HG02763 (cell line): ENCODE measurements around the gene SIL1.
"Not testable (repeated sequence)": the region's sequence is repeated elsewhere in the genome, so short reads cannot be mapped to it uniquely, and the experiment has no call there.

ENCODE experiments used
- ATAC-seq: cut with Tn5 transposase; IDR thresholded peaks from one replicate; pipeline ENCODE4 v1.9.1; 2021; ENCODE audit warnings: mild to moderate bottlenecking, moderate library complexity; ENCODE audit not compliant: unreplicated experiment

SIL1 gene

DNA sequence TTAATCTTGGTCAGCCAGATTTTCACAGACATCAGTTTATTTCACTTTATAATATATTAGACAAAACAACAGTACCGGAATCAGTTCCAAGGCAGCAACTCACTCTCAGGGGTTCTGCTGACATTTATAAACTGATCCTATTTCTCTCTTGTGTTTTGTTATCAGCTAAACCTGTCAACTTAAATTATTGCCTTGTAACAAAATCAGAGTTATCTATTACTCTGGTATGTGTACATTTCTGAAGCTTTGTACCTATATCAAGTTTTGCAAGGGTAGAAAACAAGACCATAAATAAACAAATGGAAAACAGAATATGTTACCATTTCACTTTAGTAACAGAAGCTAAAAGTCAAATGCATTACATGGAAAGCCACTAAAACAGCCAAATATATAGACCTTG, 122.1 kb downstream of the SIL1 start:
- ATAC-seq, result no peak

DNA sequence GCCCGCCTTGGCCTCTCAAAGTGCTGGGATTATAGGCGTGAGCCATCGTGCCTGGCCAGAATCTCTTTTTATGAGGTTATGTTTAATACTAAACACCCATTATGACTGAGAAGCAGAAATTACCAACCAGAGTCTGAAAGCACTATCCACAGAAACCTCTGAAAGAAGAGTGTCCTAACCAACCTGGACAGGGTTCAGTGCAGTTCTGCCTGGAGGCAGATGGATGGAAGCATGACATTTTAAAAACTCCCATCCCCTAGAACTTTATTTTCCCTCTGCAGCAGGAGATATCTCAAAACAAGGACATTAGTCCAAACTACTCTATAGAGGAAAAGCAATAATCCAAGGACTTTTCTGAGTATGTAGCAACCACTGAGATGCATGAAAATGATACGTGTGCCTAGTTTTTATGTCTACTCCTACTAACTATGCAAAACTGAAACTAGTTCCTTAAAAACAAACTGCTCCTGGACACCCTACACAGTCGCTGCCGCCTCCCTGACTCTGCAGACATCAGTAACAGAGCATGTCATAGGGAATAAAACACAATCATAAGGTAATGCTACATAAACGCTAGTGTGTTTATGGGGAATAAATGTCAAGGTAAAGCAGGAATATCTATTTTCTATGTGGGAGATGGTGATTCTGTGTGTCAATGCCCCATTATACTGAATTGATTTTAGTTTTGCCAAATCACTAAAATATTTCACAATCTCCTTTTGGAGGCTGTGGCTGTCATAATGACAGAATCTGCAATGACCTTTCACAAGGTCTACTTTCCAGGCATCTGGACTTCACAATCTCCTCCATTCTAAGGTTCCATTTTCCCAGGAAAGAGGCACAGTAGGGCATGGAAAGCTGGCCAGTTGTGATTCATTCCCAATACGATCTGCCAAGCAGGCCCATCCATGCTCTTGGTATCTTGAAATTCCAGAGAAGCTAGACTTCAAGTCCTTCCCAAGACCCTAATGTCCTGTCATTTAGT, 122.8 kb downstream of the SIL1 start:
- ATAC-seq, result no peak

DNA sequence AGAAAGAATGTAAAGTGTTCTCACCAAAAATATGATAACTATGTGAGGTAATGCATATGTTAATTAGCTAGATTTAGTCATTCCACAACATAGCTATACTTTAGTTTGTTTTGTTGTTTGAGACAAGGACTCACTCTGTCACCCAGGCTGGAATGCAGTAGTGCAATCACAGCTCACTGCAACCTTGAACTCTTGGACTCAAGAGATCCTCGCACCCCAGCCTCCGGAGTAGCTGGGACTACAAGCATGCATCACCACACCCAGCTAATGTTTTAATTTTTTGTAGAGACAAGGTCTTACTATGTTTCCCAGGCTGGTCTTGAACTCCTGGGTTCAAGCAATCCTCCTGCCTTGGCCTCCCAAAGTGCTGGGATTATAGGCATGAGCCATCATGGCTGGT, 124.2 kb downstream of the SIL1 start:
- ATAC-seq, result not testable (repeated sequence)

DNA sequence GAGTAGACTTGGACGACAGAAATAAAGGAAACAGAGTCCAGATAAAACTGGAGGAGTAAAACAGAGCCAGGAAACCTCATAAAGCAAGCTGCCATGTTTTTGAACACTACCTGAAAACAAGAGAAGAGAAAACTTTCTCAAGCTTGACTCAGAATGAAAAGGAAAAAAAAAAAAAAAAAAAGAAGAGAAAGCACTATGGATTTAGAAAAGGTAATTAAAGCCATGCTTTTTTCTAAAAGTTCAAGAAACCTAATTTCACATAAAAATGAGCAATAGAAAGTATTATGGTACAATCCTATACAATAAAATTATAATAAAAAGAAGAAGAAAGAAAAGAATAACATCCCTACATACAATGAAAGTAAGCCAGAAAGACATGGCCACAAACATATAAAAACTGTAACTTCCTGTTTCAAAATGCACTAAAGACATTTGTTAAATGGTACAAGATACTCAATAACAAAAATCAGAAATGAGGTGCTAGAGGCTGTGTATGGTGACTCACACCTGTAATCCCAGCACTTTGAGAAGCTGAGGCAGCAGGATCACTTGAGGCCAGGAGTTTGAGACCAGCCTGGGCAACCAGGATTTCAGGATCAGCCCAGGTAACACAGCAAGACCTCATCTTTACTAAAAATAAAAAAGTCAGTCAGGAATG, 129.5 kb downstream of the SIL1 start:
- ATAC-seq, result no peak

DNA sequence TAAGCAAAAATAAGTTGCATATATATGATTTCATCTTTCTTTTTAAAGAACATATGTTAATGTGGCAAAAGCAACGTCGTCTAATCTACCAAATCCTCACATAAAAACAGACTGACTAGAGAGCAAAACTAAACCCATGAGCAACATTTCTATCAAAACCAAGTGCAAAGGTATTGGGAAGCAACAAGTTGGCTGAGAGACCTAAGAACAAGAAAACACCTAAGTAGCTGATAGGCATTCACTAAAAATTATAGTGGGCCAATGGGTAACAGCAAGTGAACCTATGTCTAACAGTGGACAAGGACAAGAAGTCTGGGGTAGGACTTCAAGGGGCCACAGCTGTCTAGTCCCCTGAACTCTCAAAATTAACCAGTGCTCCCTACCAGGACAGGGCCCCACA, 130.1 kb downstream of the SIL1 start:
- ATAC-seq, result no peak

DNA sequence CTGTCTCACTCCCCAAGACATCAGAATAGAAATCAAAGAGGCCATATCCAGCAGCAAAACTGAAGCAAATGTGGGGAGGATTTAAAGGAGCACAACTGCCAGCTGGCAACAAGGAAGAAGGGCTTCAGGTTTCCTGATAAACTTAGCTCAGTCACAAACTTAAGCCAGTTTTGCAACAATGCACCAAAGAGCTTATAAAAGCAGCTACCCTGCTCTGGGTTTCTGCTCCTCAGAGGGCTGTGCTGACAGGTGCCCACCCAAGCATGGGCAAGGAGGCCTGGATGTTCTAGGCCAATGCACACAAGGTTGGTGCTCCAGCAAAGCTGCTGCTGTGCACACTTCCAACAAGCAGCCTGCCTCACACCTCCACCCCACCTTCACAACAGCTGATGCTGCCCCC, 132.9 kb downstream of the SIL1 start:
- ATAC-seq, result no peak

DNA sequence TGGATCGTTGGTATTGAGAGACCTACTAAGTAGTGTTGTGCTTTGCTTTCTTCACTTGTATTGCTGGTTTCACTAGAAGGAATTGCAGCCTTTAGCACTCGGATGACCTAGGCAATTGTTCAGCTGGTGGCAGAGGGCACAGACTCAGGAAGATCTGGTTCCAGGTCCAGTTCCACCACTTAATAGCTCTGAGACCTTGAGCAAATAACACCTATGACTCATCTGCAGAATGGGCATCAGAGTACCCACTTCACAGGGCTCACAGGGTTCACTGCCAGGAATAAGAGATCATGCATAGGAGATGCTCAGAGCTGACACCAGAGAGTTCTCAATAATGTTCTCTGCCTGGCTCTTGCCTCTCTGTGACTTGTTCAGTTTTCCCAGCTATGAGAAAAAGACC, 133.6 kb downstream of the SIL1 start:
- ATAC-seq, result no peak

DNA sequence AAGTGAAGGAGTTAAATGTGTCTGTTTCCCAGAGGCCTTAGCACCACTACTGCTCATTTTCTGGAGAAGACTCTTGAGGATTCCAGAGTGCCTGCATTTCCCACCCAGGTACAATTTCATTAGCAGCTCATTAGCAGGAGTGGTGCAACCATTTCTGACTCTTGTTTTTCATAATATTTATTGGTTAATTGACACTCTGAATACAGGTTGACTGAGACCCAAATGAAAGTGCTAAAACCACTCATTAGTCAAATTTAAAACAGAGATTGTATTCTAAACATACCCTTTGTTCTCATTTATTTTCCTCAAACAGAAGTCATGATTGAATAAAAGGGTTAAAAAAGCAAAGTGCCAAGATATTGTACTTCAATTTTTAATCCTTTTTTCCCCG, 134.5 kb downstream of the SIL1 start:
- ATAC-seq, result no peak

DNA sequence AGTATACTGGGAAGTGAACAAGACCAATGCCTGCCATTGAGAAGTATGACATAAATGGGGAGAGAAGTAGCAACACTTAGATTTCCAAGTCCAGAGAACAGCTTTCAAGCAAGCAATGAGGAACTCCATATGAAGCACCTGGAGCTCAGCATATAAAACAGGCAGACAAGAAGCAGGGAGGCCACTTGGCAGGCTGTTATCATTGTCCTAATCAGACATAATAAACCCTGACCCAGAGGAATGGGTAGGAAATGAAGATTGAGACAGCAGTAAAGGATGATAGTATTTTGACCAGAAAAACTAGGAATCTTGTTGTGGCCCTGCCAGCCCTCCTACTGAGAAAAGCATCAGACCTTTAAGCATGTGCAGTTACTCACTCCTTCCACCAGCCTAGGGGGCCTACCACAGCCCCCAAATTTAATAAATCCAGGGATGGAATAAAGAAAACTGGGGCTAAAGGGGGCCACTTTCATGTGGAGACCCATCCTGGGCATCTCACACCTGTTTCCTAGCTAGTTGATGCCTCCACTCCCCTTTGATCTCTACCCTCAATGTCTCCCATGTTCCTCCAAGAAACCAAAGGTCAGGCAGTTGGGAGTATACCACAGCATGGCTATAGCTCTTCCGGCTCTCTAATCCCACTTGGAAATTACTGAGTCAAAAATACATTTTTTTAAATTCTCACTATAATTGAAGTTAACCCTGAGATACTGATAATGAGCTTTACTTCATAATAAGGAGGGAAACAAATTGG, 135.1 kb downstream of the SIL1 start:
- ATAC-seq, result no peak

DNA sequence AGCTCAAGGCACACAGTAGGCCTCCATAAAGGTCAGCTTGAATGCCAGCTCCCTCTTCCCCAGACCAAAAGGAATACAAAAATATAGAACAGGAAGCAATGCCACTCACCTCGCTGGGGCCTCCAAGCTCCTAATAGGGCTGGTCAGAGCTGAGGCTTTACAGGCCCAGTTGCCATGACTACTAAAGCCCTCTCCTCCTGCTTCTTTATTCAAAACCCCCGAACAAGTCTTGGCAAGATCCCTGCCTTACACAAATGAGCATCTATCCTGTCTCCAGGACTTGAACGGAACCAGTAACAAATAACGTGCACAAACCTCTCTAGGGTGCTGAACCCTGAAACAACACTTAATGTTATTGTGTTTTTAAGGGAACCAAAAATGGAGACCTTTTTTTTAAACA, 136.3 kb downstream of the SIL1 start:
- no peak for ATAC-seq

DNA sequence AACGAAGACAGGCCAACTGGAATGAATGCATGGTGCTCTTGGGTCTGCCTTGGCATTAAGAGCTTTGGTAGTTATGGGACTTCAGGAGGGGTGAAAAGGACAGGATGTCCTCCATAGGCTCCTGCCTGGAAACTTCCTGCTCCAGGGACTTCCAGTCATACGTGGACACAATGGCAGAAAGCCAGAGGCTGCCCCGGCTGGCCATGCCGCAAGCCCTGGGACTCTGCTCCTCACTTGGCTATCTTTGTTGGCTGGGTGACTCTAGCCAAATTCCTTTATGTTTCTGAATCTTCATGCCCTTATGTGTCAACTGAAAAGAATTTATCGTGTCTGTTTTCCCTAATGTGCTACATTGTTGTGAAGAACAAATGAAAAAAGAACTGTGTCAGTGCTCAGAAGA, 136.9 kb downstream of the SIL1 start:
- ATAC-seq, result no peak

DNA sequence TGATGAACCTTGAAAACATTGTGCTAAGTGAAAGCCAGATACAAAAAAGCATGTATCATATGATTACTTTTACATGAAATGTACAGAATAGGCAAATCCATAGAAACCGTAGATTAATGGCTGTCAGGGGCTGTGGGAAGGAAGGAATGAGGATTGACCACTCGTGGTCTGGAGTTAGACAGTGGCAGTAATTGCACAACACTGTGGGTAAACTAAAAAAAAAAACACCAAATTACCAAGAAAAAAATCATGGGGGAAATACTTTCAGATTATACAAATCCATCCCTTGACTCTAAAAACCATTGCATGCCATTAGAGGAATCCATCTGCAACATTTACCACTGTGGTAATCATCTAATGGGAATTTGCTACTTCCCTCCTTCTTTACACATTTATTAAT, 140.0 kb downstream of the SIL1 start:
- no peak for ATAC-seq

DNA sequence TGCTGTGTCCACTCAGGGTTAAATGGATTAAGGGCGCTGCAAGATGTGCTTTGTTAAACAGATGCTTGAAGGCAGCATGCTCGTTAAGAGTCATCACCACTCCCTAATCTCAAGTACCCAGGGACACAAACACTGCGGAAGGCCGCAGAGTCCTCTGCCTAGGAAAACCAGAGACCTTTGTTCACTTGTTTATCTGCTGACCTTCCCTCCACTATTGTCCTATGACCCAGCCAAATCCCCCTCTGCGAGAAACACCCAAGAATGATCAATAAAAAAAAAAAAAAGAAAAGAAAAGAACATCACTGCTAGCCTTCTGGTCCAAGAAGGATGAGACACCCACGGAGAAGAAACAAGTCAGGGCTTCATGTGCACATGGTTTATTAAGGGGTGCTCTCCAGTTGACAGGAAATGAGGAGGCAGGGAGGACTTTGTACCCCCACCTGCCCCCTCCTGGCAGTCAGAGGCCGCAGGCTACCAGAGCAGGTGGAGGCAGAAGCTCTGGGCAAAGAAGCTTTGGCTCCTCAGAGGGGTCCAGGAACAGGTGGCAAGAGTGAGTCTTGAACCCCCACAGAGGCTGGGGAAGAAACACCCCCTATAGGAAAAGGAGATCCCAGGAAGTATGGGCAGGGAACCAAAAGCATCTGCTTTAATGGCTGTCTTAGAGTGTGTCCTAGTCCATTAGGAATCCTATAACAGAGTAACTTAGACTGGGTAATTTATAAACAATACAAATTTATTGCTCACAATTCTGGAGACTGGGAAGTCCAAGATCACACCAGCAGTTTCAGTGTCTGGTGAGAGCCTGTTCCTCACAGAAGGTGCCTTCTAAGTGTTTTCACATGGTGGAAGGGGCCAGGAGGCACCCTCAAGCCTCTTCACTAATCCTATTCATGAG, 140.9 kb downstream of the SIL1 start:
- not testable (repeated sequence) for ATAC-seq

DNA sequence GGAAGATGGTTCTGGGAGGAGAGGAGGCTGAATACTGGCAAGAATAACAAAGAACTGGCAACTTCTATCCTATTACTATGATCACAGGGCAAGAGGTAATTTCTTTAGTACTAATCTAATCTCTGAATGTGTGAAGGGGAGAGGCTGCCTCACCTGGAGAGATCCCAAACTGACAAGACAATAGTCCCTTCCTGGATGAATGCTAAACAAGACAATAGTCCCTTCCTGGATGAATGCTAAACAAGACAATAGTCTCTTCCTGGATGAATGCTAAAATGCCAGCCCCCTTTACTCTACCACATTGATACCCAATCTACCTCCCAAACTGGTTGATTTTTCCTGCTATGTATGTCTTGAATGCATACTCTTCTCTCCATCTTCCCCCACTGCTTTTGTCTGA, 145.2 kb downstream of the SIL1 start:
- no peak for ATAC-seq

DNA sequence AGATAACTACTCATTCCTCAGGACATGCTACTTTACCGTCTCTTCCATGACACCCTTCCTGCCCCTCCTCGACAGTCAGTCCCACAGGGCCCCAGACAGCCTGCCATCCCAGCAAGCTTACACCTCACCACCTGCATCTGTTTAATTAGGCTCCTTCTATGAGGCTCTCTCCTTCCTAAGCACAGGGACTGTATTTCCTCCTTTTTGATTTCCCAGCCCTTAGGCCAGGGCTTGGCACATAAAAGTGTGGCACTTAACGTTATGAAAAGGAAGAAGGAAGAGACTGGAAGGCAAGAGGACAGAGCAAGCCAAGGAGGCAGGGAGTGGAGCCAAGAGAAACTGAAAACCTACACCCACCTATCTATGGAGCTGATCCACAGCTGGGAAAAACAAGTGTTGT, 146.8 kb downstream of the SIL1 start:
- ATAC-seq, result no peak

DNA sequence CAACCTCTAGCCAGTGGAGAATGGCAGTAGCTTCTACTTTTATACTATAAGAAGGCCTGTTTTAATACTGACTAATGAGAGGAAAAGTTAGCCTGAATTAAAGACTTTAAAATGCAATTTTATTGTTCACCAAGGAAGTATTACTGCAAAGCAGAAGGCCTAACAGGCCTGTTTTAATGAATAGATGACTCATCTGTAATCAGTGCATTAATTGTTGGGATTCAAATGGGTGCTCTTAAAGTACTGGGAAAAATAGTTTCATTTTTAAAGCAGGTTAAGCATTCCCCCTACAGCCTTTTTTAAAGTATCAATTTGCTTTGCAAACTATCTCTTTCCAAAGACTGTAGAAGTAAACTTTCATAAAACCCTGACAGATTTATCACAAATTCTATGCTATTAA, 147.7 kb downstream of the SIL1 start:
- no peak for ATAC-seq

DNA sequence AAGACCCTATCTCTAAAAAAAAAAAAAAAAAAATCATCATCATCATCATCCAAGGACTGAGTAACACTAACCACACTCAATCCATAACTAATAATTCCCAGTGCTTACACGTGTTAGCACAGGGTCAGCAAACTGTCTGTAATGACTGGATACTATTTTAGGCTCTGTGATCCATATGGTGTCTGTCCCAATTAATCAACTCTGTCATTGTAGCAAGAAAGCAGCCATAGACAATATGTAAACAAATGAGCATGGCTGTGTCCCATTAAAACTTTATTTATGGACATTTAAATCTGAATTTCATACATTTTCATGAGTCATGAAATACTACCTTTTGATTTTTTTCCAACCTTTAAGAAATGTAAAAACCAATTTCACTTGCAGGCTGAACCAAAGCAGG, 148.4 kb downstream of the SIL1 start:
- no peak for ATAC-seq

DNA sequence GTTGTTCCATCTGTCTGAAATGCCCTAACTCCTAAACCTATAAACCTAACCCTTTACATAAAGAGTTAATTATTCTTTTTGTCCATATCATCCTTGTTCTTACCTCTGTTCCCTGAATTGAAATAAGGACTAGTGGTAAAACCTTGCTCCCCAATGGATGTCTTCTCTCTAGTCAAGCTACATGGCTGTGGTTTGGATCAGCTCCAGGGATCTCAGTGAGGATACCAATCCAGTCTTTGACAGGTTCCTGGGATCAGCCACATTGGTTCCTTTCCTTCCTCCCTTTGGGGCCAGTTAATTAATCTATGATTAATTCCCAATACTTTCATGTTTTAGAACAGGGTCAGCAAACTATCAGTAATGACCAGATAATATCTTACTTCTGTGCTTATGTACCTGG, 151.6 kb downstream of the SIL1 start:
- ATAC-seq, result no peak

DNA sequence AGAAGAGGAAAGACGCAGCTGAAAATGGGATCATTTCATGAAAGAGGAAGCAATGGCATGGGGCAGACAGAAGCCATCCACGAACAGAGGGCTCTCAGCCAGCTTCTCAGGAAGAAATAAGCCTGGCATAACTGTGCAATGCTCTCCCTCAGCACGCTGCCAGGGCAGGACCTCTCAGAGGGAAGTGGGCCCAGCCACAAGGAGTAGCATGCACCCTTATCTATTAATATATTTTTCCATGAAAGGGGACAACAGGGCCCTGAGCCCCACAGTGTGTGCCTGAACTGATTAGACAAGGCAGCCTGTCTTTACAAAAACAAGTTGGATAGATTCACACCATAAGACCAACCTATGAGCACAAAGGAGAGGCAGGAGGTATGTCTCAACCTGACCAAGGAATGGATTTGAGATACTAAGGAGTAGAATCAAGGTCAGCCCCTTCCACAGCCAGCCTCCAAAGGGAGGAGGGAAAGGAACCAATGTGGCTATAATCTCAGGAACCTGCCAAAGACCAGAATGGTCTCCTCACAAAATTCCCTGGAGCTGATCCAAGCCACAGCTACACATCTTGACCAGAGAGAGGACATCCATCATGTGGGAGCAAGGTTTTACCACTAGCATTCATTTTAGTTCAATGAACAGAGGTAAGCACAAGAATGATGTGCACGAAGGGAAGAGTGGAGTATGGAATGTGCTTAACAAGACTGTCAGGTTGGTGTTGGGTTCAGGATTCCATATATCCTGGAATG, 154.8 kb downstream of the SIL1 start:
- no peak for ATAC-seq

DNA sequence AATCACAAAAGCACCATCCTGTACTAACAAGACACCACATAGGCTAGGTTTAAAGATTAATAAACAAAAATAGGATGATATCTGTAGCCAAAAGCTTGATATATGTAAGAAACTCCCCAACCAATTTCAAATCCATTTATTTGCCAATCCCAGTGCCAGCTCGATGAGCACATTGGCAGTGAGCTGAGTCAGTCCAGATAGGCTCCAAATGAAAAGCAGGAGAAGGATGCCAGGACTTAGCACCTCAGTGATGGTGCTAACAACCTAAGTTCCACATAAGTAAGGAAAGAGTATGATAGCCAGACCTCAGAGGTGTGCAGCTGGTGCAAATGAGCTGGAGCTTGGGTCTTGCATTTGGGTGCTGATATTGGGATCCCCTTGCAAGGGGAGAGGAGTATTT, 158.1 kb downstream of the SIL1 start:
- no peak for ATAC-seq
